HepG2 (cell line): ENCODE data around the gene GUK1. TPM values are rescaled to one million over a fixed set of nuclear protein-coding genes. Genes with fewer than 3 reads are reported as not detected.

ENCODE experiments used
- ARNT ChIP-seq: fragments of 450-650 bp; IDR thresholded peaks from 2 replicates; pipeline ENCODE4 v1.6.1; 2017
- ELF3 ChIP-seq: IDR thresholded peaks from 2 replicates; pipeline ENCODE4 v1.6.1; 2016; ENCODE audit warnings: missing genetic modification reagents, missing compliant biosample characterization
- ESRRA ChIP-seq: sonication (generic); formaldehyde crosslinking; IDR thresholded peaks from 2 replicates; pipeline ENCODE4 v1.5.1; 2020; ENCODE audit warnings: mild to moderate bottlenecking, low read depth, missing genetic modification reagents
- GFI1 ChIP-seq: sonication (generic); formaldehyde crosslinking; IDR thresholded peaks from 2 replicates; pipeline ENCODE4 v1.5.0; 2020; ENCODE audit warnings: missing genetic modification reagents, mild to moderate bottlenecking, borderline replicate concordance
- KLF11 ChIP-seq: IDR thresholded peaks from 2 replicates; pipeline ENCODE4 v1.6.1; 2016; ENCODE audit warnings: missing compliant biosample characterization
- MATR3 ChIP-seq: sonication (generic); formaldehyde crosslinking; IDR thresholded peaks from 2 replicates; pipeline ENCODE4 v1.4.0; 2020; ENCODE audit warnings: missing genetic modification reagents
- PCBP2 ChIP-seq: fragments of 200-400 bp; formaldehyde crosslinking; optimal IDR thresholded peaks from 2 replicates; pipeline ENCODE3; 2018; ENCODE audit warnings: low read length, low read depth; ENCODE audit not compliant: poor library complexity, severe bottlenecking
- PHF8 ChIP-seq: sonication (generic); formaldehyde crosslinking; IDR thresholded peaks from 2 replicates; pipeline ENCODE4 v1.5.0; 2020; ENCODE audit warnings: missing genetic modification reagents
- RARG ChIP-seq: sonication (generic); formaldehyde crosslinking; IDR thresholded peaks from 2 replicates; pipeline ENCODE4 v1.4.0; 2020; ENCODE audit warnings: low read depth, mild to moderate bottlenecking, missing genetic modification reagents
- TARDBP ChIP-seq: sonication (generic); formaldehyde crosslinking; IDR thresholded peaks from 2 replicates; pipeline ENCODE4 v1.8.0; 2022; ENCODE audit warnings: mild to moderate bottlenecking, missing genetic modification reagents
- ZBTB21 ChIP-seq: sonication (generic); formaldehyde crosslinking; IDR thresholded peaks from 2 replicates; pipeline ENCODE4 v1.4.0; 2020; ENCODE audit warnings: missing genetic modification reagents
- ZFP41 ChIP-seq: sonication (generic); formaldehyde crosslinking; IDR thresholded peaks from 2 replicates; pipeline ENCODE4 v1.4.0; 2020; ENCODE audit warnings: mild to moderate bottlenecking, missing genetic modification reagents, borderline replicate concordance
- ZNF549 ChIP-seq: sonication (generic); formaldehyde crosslinking; IDR thresholded peaks from 2 replicates; pipeline ENCODE4 v1.5.0; 2020; ENCODE audit warnings: missing genetic modification reagents
- ZNF703 ChIP-seq: sonication (generic); formaldehyde crosslinking; IDR thresholded peaks from 2 replicates; pipeline ENCODE4 v1.5.1; 2020; ENCODE audit warnings: missing genetic modification reagents, mild to moderate bottlenecking, moderate library complexity, borderline replicate concordance
- ZNF790 ChIP-seq: sonication (generic); formaldehyde crosslinking; IDR thresholded peaks from 2 replicates; pipeline ENCODE4 v1.8.0; 2022; ENCODE audit warnings: missing genetic modification reagents, mild to moderate bottlenecking, borderline replicate concordance
- ZNF792 ChIP-seq: IDR thresholded peaks from 2 replicates; pipeline ENCODE4 v1.6.1; 2016
- ZNF891 ChIP-seq: sonication (generic); formaldehyde crosslinking; IDR thresholded peaks from 2 replicates; pipeline ENCODE4 v1.5.0; 2020; ENCODE audit warnings: mild to moderate bottlenecking, missing genetic modification reagents
- polyA plus RNA-seq, 8 experiments: library from polyadenylated mRNA; depleted of rRNA in 3 of 8; stranded (reverse) in 7 of 8; unstranded in 1 of 8; fragments of >200 nt; fragmentation: Illumina TruSeq in 4 of 8; extraction: Trizol in 4 of 8; gene quantifications; 2 replicates each; pipeline versions ENCODE4 v1.2.1 to v1.2.3, GENCODE V29; 2011 to 2016; ENCODE audit warnings: low read depth in 4 of 8, missing spikeins in 1 of 8, mixed read lengths in 1 of 8; ENCODE audit not compliant: insufficient read depth in 1 of 8
- total RNA-seq, 5 experiments: library from RNA; depleted of rRNA; stranded (reverse); fragments of >200 nt; fragmentation: Illumina TruSeq; extraction: Trizol; gene quantifications; 2 replicates each; pipeline ENCODE4 v1.2.3, GENCODE V29; 2016; ENCODE audit warnings: low read depth in 1 of 5
- TF ChIP-seq, protein P1 (sequence below): sonication (generic); formaldehyde crosslinking; IDR thresholded peaks from 2 replicates; pipeline ENCODE4 v1.8.0; 2022; ENCODE audit warnings: mild to moderate bottlenecking, missing genetic modification reagents, moderate library complexity
- TF ChIP-seq, protein P2 (sequence below): sonication (generic); formaldehyde crosslinking; IDR thresholded peaks from 2 replicates; pipeline ENCODE4 v1.5.1; 2020; ENCODE audit warnings: mild to moderate bottlenecking, missing genetic modification reagents, moderate library complexity
- TF ChIP-seq, protein P3 (sequence below): sonication (generic); formaldehyde crosslinking; IDR thresholded peaks from 2 replicates; pipeline ENCODE4 v1.9.0; 2021; ENCODE audit warnings: missing genetic modification reagents, borderline replicate concordance
- TF ChIP-seq, protein P4 (sequence below): sonication (generic); formaldehyde crosslinking; IDR thresholded peaks from 2 replicates; pipeline ENCODE4 v1.4.0; 2020; ENCODE audit warnings: mild to moderate bottlenecking, missing genetic modification reagents
- TF ChIP-seq, protein P5 (sequence below): sonication (generic); formaldehyde crosslinking; conservative IDR thresholded peaks from 2 replicates; pipeline ENCODE4 v1.8.0; 2022; ENCODE audit warnings: mild to moderate bottlenecking, moderate library complexity, missing genetic modification reagents
- TF ChIP-seq, protein P6 (sequence below): sonication (generic); formaldehyde crosslinking; IDR thresholded peaks from 2 replicates; pipeline ENCODE4 v1.4.0; 2020; ENCODE audit warnings: missing genetic modification reagents

Gene GUK1
- total and polyA plus RNA-seq, 2 of the 13 experiments (the other 11 are each of a cell fraction or from before 2014, with no cell fraction given) = 116 to 154 TPM

DNA sequence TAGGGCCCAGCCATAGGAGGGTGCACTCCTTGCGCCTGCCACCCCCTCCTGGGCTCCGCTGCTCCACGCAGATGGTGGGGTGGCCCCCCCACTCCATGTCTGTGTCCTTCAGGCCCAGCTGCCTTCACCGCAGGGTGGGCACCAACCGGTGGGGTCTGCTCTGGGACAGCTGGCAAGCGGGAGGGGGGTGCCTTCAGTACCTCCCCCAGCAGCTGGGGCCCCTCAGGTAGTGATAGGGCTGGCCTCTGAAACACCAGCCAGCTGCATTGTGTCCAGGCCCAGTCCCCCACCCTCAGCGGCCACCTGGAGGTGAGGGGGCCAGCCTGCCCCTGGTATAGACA is 10.0 kb downstream of the GUK1 start (continued):
- TF ChIP-seq, protein P1, sequence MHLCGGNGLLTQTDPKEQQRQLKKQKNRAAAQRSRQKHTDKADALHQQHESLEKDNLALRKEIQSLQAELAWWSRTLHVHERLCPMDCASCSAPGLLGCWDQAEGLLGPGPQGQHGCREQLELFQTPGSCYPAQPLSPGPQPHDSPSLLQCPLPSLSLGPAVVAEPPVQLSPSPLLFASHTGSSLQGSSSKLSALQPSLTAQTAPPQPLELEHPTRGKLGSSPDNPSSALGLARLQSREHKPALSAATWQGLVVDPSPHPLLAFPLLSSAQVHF (CRISPR knock-in tag) = no peak
- no peak for TF ChIP-seq MATR3 (CRISPR knock-in tag)
- TF ChIP-seq, protein P2, sequence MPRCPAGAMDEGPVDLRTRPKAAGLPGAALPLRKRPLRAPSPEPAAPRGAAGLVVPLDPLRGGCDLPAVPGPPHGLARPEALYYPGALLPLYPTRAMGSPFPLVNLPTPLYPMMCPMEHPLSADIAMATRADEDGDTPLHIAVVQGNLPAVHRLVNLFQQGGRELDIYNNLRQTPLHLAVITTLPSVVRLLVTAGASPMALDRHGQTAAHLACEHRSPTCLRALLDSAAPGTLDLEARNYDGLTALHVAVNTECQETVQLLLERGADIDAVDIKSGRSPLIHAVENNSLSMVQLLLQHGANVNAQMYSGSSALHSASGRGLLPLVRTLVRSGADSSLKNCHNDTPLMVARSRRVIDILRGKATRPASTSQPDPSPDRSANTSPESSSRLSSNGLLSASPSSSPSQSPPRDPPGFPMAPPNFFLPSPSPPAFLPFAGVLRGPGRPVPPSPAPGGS (CRISPR knock-in tag) = no peak
- TF ChIP-seq ARNT = no peak
- 0 out of 2 replicates have a peak, but pooled peaks have one; percentile 14 for TF ChIP-seq KLF11
- TF ChIP-seq TARDBP (CRISPR knock-in tag) = no peak
- TF ChIP-seq ZNF792 (CRISPR knock-in tag) = no peak
- no peak for TF ChIP-seq ZFP41 (CRISPR knock-in tag)
- no peak; the same call in 1 of the 2 replicates for TF ChIP-seq ZNF891 (CRISPR knock-in tag)
- TF ChIP-seq RARG (CRISPR knock-in tag) = no peak
- no peak for TF ChIP-seq ESRRA
- TF ChIP-seq, protein P3, sequence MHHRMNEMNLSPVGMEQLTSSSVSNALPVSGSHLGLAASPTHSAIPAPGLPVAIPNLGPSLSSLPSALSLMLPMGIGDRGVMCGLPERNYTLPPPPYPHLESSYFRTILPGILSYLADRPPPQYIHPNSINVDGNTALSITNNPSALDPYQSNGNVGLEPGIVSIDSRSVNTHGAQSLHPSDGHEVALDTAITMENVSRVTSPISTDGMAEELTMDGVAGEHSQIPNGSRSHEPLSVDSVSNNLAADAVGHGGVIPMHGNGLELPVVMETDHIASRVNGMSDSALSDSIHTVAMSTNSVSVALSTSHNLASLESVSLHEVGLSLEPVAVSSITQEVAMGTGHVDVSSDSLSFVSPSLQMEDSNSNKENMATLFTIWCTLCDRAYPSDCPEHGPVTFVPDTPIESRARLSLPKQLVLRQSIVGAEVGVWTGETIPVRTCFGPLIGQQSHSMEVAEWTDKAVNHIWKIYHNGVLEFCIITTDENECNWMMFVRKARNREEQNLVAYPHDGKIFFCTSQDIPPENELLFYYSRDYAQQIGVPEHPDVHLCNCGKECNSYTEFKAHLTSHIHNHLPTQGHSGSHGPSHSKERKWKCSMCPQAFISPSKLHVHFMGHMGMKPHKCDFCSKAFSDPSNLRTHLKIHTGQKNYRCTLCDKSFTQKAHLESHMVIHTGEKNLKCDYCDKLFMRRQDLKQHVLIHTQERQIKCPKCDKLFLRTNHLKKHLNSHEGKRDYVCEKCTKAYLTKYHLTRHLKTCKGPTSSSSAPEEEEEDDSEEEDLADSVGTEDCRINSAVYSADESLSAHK (CRISPR knock-in tag) = no peak
- TF ChIP-seq PHF8 (CRISPR knock-in tag) = no peak
- no peak for TF ChIP-seq PCBP2
- no peak for TF ChIP-seq ZNF549 (CRISPR knock-in tag)
- TF ChIP-seq, protein P4, sequence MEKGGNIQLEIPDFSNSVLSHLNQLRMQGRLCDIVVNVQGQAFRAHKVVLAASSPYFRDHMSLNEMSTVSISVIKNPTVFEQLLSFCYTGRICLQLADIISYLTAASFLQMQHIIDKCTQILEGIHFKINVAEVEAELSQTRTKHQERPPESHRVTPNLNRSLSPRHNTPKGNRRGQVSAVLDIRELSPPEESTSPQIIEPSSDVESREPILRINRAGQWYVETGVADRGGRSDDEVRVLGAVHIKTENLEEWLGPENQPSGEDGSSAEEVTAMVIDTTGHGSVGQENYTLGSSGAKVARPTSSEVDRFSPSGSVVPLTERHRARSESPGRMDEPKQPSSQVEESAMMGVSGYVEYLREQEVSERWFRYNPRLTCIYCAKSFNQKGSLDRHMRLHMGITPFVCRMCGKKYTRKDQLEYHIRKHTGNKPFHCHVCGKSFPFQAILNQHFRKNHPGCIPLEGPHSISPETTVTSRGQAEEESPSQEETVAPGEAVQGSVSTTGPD = no peak
- no peak for TF ChIP-seq ZNF703 (CRISPR knock-in tag)
- no peak for TF ChIP-seq ZBTB21 (CRISPR knock-in tag)
- TF ChIP-seq, protein P5, sequence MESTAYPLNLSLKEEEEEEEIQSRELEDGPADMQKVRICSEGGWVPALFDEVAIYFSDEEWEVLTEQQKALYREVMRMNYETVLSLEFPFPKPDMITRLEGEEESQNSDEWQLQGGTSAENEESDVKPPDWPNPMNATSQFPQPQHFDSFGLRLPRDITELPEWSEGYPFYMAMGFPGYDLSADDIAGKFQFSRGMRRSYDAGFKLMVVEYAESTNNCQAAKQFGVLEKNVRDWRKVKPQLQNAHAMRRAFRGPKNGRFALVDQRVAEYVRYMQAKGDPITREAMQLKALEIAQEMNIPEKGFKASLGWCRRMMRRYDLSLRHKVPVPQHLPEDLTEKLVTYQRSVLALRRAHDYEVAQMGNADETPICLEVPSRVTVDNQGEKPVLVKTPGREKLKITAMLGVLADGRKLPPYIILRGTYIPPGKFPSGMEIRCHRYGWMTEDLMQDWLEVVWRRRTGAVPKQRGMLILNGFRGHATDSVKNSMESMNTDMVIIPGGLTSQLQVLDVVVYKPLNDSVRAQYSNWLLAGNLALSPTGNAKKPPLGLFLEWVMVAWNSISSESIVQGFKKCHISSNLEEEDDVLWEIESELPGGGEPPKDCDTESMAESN (CRISPR knock-in tag) = no peak
- TF ChIP-seq, protein P6, sequence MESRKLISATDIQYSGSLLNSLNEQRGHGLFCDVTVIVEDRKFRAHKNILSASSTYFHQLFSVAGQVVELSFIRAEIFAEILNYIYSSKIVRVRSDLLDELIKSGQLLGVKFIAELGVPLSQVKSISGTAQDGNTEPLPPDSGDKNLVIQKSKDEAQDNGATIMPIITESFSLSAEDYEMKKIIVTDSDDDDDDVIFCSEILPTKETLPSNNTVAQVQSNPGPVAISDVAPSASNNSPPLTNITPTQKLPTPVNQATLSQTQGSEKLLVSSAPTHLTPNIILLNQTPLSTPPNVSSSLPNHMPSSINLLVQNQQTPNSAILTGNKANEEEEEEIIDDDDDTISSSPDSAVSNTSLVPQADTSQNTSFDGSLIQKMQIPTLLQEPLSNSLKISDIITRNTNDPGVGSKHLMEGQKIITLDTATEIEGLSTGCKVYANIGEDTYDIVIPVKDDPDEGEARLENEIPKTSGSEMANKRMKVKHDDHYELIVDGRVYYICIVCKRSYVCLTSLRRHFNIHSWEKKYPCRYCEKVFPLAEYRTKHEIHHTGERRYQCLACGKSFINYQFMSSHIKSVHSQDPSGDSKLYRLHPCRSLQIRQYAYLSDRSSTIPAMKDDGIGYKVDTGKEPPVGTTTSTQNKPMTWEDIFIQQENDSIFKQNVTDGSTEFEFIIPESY (CRISPR knock-in tag) = no peak
- no peak for TF ChIP-seq ZNF790
- TF ChIP-seq GFI1 = no peak
- no peak for TF ChIP-seq ELF3 (CRISPR knock-in tag)
